Stimulated activated CD4-positive, alpha-beta T cell treated with anti-CD3 and anti-CD28 coated beads, Interleukin-12 subunit alpha, Interleukin-12 subunit beta, amount 100 ng/mL, for 48 hours (primary cell): ENCODE data around the gene ASB10.

Experiments used
- DNase-seq, 3 donors: peaks; one replicate each; pipeline ENCODE4 v3.0.0-alpha.2; 2020; ENCODE audit warnings: low read depth in 2 of 3, low spot score in 1 of 3

Gene ASB10

GRCh38 chr7:151137791-151138152 is 49.3 kb downstream of the ASB10 start:
- no peak for DNase-seq

GRCh38 chr7:151137076-151137675 is 49.9 kb downstream of the ASB10 start:
- DNase-seq = no peak

- DNase-seq = no peak
Measured at GRCh38 chr7:151135866-151136843, 50.9 kb downstream of the ASB10 start.

- no peak for DNase-seq
Measured at GRCh38 chr7:151135525-151135845, 51.6 kb downstream of the ASB10 start.

GRCh38 chr7:151134743-151135524 is 52.1 kb downstream of the ASB10 start:
- no peak for DNase-seq

- no peak for DNase-seq
Measured at GRCh38 chr7:151133986-151134742, 52.9 kb downstream of the ASB10 start.

GRCh38 chr7:151133266-151133985 is 53.6 kb downstream of the ASB10 start:
- DNase-seq = no peak

- no peak for DNase-seq
Measured at GRCh38 chr7:151132461-151133205, 54.4 kb downstream of the ASB10 start.

GRCh38 chr7:151131592-151132293 is 55.3 kb downstream of the ASB10 start:
- no peak for DNase-seq

GRCh38 chr7:151131224-151131591 is 55.8 kb downstream of the ASB10 start:
- DNase-seq = no peak

GRCh38 chr7:151130741-151131157 is 56.3 kb downstream of the ASB10 start:
- no peak for DNase-seq

- no peak for DNase-seq
Measured at GRCh38 chr7:151129960-151130591, 57.0 kb downstream of the ASB10 start.

- no peak for DNase-seq
Measured at GRCh38 chr7:151129117-151129959, 57.7 kb downstream of the ASB10 start.

GRCh38 chr7:151128716-151129115 is 58.3 kb downstream of the ASB10 start:
- DNase-seq = no peak

GRCh38 chr7:151128144-151128543 is 58.9 kb downstream of the ASB10 start:
- no peak for DNase-seq

GRCh38 chr7:151126491-151127137 is 60.4 kb downstream of the ASB10 start:
- DNase-seq = no peak

- no peak for DNase-seq
Measured at GRCh38 chr7:151125846-151126481, 61.1 kb downstream of the ASB10 start.
